ENCODE measurements around the gene CDH18. TPM values are rescaled to one million over a fixed set of nuclear protein-coding genes. Genes with fewer than 3 reads are reported as not detected.

CDH18 gene
- total RNA-seq, 2 experiments from 2014 or later, result not detected

- H3K27ac ChIP-seq (ENCODE audit: low read depth, low read length, poor library complexity, severe bottlenecking), result no peak overlapping the region
- H2AFZ ChIP-seq (ENCODE audit: low read length), result no peak overlapping the region
- no peak overlapping the region for H3K4me3 ChIP-seq (ENCODE audit: low read depth, low read length, poor library complexity, severe bottlenecking)
- H3K36me3 ChIP-seq (ENCODE audit: insufficient read depth, low read length), result no peaks in the 10 kb centered on the region
- POLR2A ChIA-PET, result interaction anchor here (1.2 kb wide), 1 partner anchor 21 kb away, joined by 3 read pairs; no protein-coding TSS in a partner anchor
- no peaks in the 10 kb centered on the region for H3K79me2 ChIP-seq (ENCODE audit: insufficient read depth, low read depth, low read length)
- no peak overlapping the region for H3K4me2 ChIP-seq (ENCODE audit: low read length)
- no peaks in the 10 kb centered on the region for H3K9me2 ChIP-seq (ENCODE audit: insufficient read depth, low read length)
- intact Hi-C loops (cut with micrococcal nuclease; ENCODE audit: unreplicated experiment), result no loop called here
- H4K20me1 ChIP-seq (ENCODE audit: insufficient read depth, low read length), result no peaks in the 10 kb centered on the region
- TF ChIP-seq, protein P1, sequence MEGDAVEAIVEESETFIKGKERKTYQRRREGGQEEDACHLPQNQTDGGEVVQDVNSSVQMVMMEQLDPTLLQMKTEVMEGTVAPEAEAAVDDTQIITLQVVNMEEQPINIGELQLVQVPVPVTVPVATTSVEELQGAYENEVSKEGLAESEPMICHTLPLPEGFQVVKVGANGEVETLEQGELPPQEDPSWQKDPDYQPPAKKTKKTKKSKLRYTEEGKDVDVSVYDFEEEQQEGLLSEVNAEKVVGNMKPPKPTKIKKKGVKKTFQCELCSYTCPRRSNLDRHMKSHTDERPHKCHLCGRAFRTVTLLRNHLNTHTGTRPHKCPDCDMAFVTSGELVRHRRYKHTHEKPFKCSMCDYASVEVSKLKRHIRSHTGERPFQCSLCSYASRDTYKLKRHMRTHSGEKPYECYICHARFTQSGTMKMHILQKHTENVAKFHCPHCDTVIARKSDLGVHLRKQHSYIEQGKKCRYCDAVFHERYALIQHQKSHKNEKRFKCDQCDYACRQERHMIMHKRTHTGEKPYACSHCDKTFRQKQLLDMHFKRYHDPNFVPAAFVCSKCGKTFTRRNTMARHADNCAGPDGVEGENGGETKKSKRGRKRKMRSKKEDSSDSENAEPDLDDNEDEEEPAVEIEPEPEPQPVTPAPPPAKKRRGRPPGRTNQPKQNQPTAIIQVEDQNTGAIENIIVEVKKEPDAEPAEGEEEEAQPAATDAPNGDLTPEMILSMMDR (conservative IDR thresholded peaks at IDR 0.05; ENCODE audit: low read length), result no peak
- no peak for TF ChIP-seq EZH2phosphoT487 (IDR thresholded peaks at IDR 0.05; ENCODE audit: borderline replicate concordance, low read depth, low read length)
- CTCF ChIA-PET (ENCODE audit: unreplicated experiment), result no interaction called here
- no peak for DNase-seq (ENCODE audit: low spot score)
- H3K4me1 ChIP-seq (ENCODE audit: insufficient read depth, low read length, poor library complexity, severe bottlenecking), result no peaks in the 10 kb centered on the region
- no TSS peak for BruUV-seq (replicated peaks)
- no peaks in the 10 kb centered on the region for H3K9me3 ChIP-seq (ENCODE audit: low read length)
Measured at GRCh38 chr5:19753579-19753978, 234.4 kb downstream of the CDH18 start.

DNA sequence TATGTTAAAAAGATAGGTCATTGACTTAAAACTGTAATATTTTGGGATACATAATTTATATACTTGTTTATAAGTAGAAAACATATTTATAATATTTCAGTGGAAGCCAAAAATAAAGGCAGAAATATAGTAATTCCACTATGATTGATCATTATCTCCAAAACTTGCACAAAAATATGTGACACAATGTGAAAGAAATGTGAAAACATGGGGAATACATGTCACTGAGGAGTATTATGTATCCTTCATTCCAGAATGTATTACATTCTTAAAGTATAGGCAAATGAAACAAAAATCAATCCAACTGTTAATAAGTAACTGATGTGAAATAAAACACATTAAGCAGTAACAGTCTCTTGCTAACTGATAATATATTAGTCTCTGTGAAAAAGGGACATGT lies 236.7 kb downstream of the CDH18 start:
- no peaks in the 10 kb centered on the region for H3K9me2 ChIP-seq (ENCODE audit: insufficient read depth, low read length)
- CTCF ChIA-PET (ENCODE audit: unreplicated experiment), result no interaction called here
- no peak for DNase-seq (ENCODE audit: low spot score)
- no peak overlapping the region for H2AFZ ChIP-seq (ENCODE audit: low read length)
- intact Hi-C loops (cut with micrococcal nuclease; ENCODE audit: unreplicated experiment), result no loop called here
- H3K36me3 ChIP-seq (ENCODE audit: insufficient read depth, low read length), result no peaks in the 10 kb centered on the region
- no peaks in the 10 kb centered on the region for H4K20me1 ChIP-seq (ENCODE audit: insufficient read depth, low read length)
- BruUV-seq (replicated peaks), result no TSS peak
- POLR2A ChIA-PET, result interaction anchor here (0.9 kb wide), 1 partner anchor 22 kb away, joined by 3 read pairs; no protein-coding TSS in a partner anchor
- H3K4me1 ChIP-seq (ENCODE audit: insufficient read depth, low read length, poor library complexity, severe bottlenecking), result no peaks in the 10 kb centered on the region
- H3K27ac ChIP-seq (ENCODE audit: low read depth, low read length, poor library complexity, severe bottlenecking), result no peak overlapping the region
- H3K9me3 ChIP-seq (ENCODE audit: low read length), result no peaks in the 10 kb centered on the region
- no peak overlapping the region for H3K4me2 ChIP-seq (ENCODE audit: low read length)
- no peak overlapping the region for H3K4me3 ChIP-seq (ENCODE audit: low read depth, low read length, poor library complexity, severe bottlenecking)
- no peaks in the 10 kb centered on the region for H3K79me2 ChIP-seq (ENCODE audit: insufficient read depth, low read depth, low read length)
- TF ChIP-seq EZH2phosphoT487 (IDR thresholded peaks at IDR 0.05; ENCODE audit: borderline replicate concordance, low read depth, low read length), result no peak
- TF ChIP-seq, protein P1 (conservative IDR thresholded peaks at IDR 0.05; ENCODE audit: low read length), result no peak

GRCh38 chr5:19745247-19745646 lies 242.8 kb downstream of the CDH18 start:
- H3K79me2 ChIP-seq (ENCODE audit: insufficient read depth, low read depth, low read length), result no peaks in the 10 kb centered on the region
- no peaks in the 10 kb centered on the region for H4K20me1 ChIP-seq (ENCODE audit: insufficient read depth, low read length)
- no peak for TF ChIP-seq EZH2phosphoT487 (IDR thresholded peaks at IDR 0.05; ENCODE audit: borderline replicate concordance, low read depth, low read length)
- TF ChIP-seq, protein P1 (conservative IDR thresholded peaks at IDR 0.05; ENCODE audit: low read length), result no peak
- no peaks in the 10 kb centered on the region for H3K9me3 ChIP-seq (ENCODE audit: low read length)
- H3K9me2 ChIP-seq (ENCODE audit: insufficient read depth, low read length), result no peaks in the 10 kb centered on the region
- intact Hi-C loops (cut with micrococcal nuclease; ENCODE audit: unreplicated experiment), result no loop called here
- H3K36me3 ChIP-seq (ENCODE audit: insufficient read depth, low read length), result no peaks in the 10 kb centered on the region
- no peak for DNase-seq (ENCODE audit: low spot score)
- no peaks in the 10 kb centered on the region for H3K4me1 ChIP-seq (ENCODE audit: insufficient read depth, low read length, poor library complexity, severe bottlenecking)
- no peak overlapping the region for H3K4me2 ChIP-seq (ENCODE audit: low read length)
- POLR2A ChIA-PET, result interaction anchor here (0.9 kb wide), 1 partner anchor 23 kb away, joined by 3 read pairs; no protein-coding TSS in a partner anchor
- H2AFZ ChIP-seq (ENCODE audit: low read length), result no peak overlapping the region
- no peak overlapping the region for H3K27ac ChIP-seq (ENCODE audit: low read depth, low read length, poor library complexity, severe bottlenecking)
- CTCF ChIA-PET (ENCODE audit: unreplicated experiment), result no interaction called here
- H3K4me3 ChIP-seq (ENCODE audit: low read depth, low read length, poor library complexity, severe bottlenecking), result no peak overlapping the region
- no TSS peak for BruUV-seq (replicated peaks)
